ENCODE data around the gene PATE4. TPM values are rescaled to one million over a fixed set of nuclear protein-coding genes. Genes with fewer than 3 reads are reported as not detected.

Gene PATE4, protein sequence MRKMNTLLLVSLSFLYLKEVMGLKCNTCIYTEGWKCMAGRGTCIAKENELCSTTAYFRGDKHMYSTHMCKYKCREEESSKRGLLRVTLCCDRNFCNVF
- total RNA-seq, result not detected in 2 replicates

DNA sequence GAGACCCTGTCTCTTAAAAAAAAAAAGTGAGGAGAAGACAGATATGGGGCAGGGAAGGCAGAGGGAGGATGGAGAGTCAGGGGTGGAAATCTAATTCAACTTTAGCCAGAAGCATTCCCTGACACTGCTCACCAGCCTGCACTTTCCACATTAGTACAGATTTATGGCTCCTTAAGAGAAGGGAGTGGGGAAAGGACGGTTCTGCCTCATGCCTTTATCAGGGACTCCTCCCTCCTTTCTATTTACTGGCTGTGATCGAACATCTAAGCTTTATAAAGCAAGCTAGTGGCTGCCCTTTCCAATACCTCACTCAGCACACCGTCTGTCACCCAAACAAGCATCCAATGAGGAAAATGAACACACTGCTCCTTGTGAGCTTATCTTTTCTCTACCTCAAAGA, at the start of gene PATE4:
Gene PATE4, plus strand, starts transcription at position 301 of the 400 bp plus-strand sequence. Its CDS starts 44 bp downstream, at position 345.

DNA sequence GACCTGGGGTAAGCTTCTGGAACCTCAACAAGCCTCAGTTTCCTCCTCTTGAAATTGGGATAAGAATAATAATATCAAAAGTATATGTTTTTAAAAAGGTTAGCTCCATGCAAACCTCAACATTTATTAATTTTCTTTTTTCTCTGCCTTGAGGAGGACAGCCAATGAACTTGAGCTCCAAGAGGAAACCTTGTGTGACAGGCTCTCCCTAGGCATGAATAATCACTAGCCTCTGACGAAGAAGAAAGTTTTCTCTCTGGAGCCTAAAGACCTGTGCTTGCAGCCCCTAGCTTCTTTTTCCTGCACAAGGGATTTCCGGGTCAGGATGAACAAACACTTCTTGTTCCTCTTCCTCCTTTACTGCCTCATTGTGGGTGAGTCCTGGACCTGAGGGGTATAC, 45.3 kb upstream of the PATE4 start, which contains the start of gene PATE3:
Gene PATE3, plus strand, starts transcription at position 301 of the 400 bp plus-strand sequence. Its CDS starts 25 bp downstream, at position 326.

DNA sequence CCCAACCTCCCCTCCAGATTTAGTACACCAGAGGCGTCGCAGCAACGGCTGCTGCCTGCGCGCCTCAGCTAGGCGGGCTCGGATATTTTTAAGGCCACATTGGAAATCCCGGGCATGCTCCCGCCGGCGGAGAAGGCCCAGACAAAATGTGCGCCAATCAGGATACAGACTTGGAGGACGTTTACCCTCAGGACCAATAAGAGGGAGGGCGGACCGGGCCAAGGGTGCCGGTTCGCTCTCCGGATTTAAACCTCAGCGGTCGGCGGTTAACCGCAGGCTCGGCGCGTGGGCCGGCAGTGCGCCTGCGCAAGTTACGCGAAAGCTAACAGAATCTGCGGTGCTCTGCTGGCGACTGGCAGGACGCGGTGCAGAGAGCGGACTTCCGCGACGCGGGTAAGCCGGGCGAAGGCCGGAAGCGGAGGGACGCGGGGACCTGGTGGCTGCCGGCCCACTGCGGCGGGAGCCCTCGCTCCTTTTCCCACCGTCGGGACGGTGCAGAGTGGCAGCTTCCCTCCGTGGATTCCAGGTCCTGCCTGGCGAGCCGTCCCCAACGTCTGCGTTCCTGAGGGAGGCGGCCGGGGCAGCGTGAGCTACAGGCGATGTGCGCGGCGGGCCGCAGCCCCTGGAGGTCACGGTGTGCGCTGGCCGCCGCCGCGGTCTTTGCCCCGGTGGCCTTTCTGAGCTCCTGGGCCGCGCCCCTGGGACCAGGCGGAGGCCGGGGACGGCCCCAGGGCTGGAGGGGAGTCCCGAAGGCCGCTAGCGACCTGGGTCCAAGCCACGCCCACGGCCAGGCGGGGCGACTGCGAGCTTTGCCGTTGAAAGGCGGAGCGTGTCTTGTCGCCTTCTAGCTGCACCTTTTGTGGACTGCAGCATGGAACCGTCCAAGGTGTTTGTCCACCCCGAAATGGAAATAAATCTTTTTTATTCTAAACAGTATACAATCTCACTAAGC, 54.5 kb downstream of the PATE4 start, which contains the start of gene HYLS1:
Gene HYLS1, plus strand, starts transcription at position 296 of the 952 bp plus-strand sequence. CDS start 11,701 bp downstream, outside the sequence.

Other genes with a start within 250 kb of the PATE4 start
- 248 and 313 TPM in 2 replicates for gene STT3A, start 240.5 kb upstream of the PATE4 start, total RNA-seq
- 24.6 and 30.5 TPM in 2 replicates for gene CHEK1, start 208.2 kb upstream of the PATE4 start, total RNA-seq
- gene ACRV1, start 152.5 kb upstream of the PATE4 start, total RNA-seq, result not detected in 2 replicates
- gene PATE1, start 87.0 kb upstream of the PATE4 start, total RNA-seq, result not detected in 2 replicates
- gene PATE2, start 54.5 kb upstream of the PATE4 start, total RNA-seq, result 0.13 and 0.44 TPM in 2 replicates
- gene PATE3, start 45.2 kb upstream of the PATE4 start, total RNA-seq, result not detected in 2 replicates
- 6.2 and 10.0 TPM in 2 replicates for gene HYLS1, start 54.4 kb downstream of the PATE4 start, total RNA-seq
- gene PUS3, start 69.9 kb downstream of the PATE4 start, total RNA-seq, result 8.6 and 11.4 TPM in 2 replicates
- gene DDX25, start 71.2 kb downstream of the PATE4 start, total RNA-seq, result 0.06 TPM in 1 of 2 replicates, not detected in the other
- gene VSIG10L2, start 112.7 kb downstream of the PATE4 start, total RNA-seq, result not detected in 2 replicates
- 6.7 and 7.7 TPM in 2 replicates for gene CDON, start 229.6 kb downstream of the PATE4 start, total RNA-seq

Data from aortic smooth muscle cell (primary cell).